Common myeloid progenitor, CD34-positive (primary cell): ENCODE measurements around the gene DGUOK.

ENCODE experiments used
- CTCF ChIA-PET: fragments of 350-600 bp; sonication (Branson Sonifier 250); formaldehyde crosslinking; loops from one replicate; lab custom pipeline; 2021; ENCODE audit warnings: antibody characterized with exemption; lab: Charles Lee
- POLR2A ChIA-PET: fragments of 350-600 bp; sonication (Branson Sonifier 250); formaldehyde crosslinking; loops from one replicate; lab custom pipeline; 2021; ENCODE audit warnings: antibody characterized with exemption; lab: Charles Lee
- DNase-seq, 3 donors: peaks; one replicate each; pipeline versions ENCODE4 v3.0.0 to v3.0.0-alpha.2; 2013
- H3K27ac ChIP-seq, 2 experiments: 1 replicate in 1 of 2; 2 replicates in 1 of 2; pipeline ENCODE4 v1.7.0; 2013; ENCODE audit warnings: inconsistent platforms in 2 of 2, low read length in 2 of 2, mild to moderate bottlenecking in 2 of 2, low read depth in 1 of 2, moderate library complexity in 1 of 2; ENCODE audit not compliant: severe bottlenecking in 2 of 2, insufficient read depth in 1 of 2, poor library complexity in 1 of 2
- H3K27me3 ChIP-seq, 5 experiments: replicated peaks in 2 of 5; 1 replicate in 3 of 5; 2 replicates in 2 of 5; pipeline versions ENCODE4 v1.6.1 to v1.7.0; 2013; ENCODE audit warnings: low read length in 4 of 5, mild to moderate bottlenecking in 2 of 5, moderate library complexity in 2 of 5, inconsistent platforms in 1 of 5; ENCODE audit not compliant: insufficient read depth in 5 of 5, control insufficient read depth in 4 of 5
- H3K36me3 ChIP-seq, 4 experiments: 1 replicate in 2 of 4; 2 replicates in 2 of 4; pipeline versions ENCODE4 v1.6.1 to v1.7.0; 2013; ENCODE audit warnings: low read length in 3 of 4, control low read depth in 1 of 4, mild to moderate bottlenecking in 1 of 4; ENCODE audit not compliant: control insufficient read depth in 4 of 4, insufficient read depth in 4 of 4
- H3K4me1 ChIP-seq, 4 experiments: 1 replicate in 3 of 4; 2 replicates in 1 of 4; pipeline versions ENCODE4 v1.6.1 to v1.7.1; 2013; ENCODE audit warnings: low read length in 3 of 4, mild to moderate bottlenecking in 3 of 4, control low read depth in 1 of 4, inconsistent platforms in 1 of 4, moderate library complexity in 1 of 4; ENCODE audit not compliant: control insufficient read depth in 4 of 4, insufficient read depth in 4 of 4; ENCODE audit errors: control extremely low read depth in 1 of 4
- H3K4me3 ChIP-seq, 7 experiments: 1 replicate in 4 of 7; 2 replicates in 3 of 7; pipeline versions ENCODE4 v1.5.1 to v1.7.0; 2013; ENCODE audit warnings: mild to moderate bottlenecking in 7 of 7, low read length in 6 of 7, moderate library complexity in 6 of 7, inconsistent platforms in 2 of 7, low read depth in 2 of 7, control low read depth in 1 of 7; ENCODE audit not compliant: insufficient read depth in 4 of 7, control insufficient read depth in 1 of 7; ENCODE audit errors: extremely low read depth in 1 of 7
- H3K9me3 ChIP-seq, 5 experiments: 1 replicate in 4 of 5; 2 replicates in 1 of 5; pipeline versions ENCODE4 v1.6.1 to v1.7.1; 2013; ENCODE audit warnings: low read length in 4 of 5, mild to moderate bottlenecking in 2 of 5, inconsistent platforms in 1 of 5, low read depth in 1 of 5, moderate library complexity in 1 of 5; ENCODE audit not compliant: control insufficient read depth in 4 of 5, insufficient read depth in 2 of 5; ENCODE audit errors: control extremely low read depth in 1 of 5
- WGBS: methylation state at CpG from one replicate; pipeline ENCODE4 v1.1.5; 2013; ENCODE audit not compliant: insufficient coverage; 5-methylcytosine and 5-hydroxymethylcytosine counted together

The DGUOK gene

GRCh38 chr2:73916666-73917065 is 10.0 kb upstream of the DGUOK start:
- CTCF ChIA-PET, result no interaction called here
- Histone ChIP-seq H3K36me3 (no peaks in the 10 kb centered on the region), H3K4me1 (peaks cover 0 to 5% (median 2%) of the 10 kb centered on the region in 4 experiments), H3K27me3 (no peaks in the 10 kb centered on the region), H3K4me3 (no peak overlapping the region), H3K9me3 (no peaks in the 10 kb centered on the region), H3K27ac (no peak overlapping the region)
- 95% methylated on average over 2 of the region's 2 CpGs for WGBS
- DNase-seq, result no peak
- POLR2A ChIA-PET, result no interaction called here

DNA sequence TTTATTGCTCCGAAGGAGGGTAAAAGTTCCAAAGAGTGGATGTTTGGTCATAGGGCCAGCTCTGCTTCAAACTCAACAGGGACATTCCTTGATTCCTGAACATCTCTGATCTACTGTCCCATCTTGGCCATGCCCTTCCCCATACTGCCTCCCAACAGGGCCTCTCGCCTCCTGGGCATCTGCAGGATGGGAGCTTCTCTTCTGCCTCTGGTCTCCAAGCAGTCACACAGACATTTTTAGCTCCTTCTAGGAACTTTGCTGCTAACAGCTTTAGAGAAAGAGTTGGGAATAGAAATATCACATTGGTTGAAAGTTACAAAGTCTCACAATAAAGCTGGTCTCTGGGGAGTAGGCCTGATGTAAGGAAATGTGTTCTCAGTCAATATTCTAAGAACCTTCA is 9.4 kb upstream of the DGUOK start:
- Histone ChIP-seq H3K27ac (no peak overlapping the region), H3K4me3 (no peak overlapping the region), H3K4me1 (peaks cover 0 to 5% (median 2%) of the 10 kb centered on the region in 4 experiments), H3K9me3 (no peaks in the 10 kb centered on the region), H3K27me3 (no peaks in the 10 kb centered on the region), H3K36me3 (no peaks in the 10 kb centered on the region)
- no peak for DNase-seq
- 100% methylated on average over 2 of the region's 2 CpGs for WGBS
- ChIA-PET POLR2A (no interaction called here), CTCF (interaction anchor here (0.7 kb wide), 1 partner anchor 8 kb away, joined by 3 read pairs; no protein-coding TSS in a partner anchor)

DNA sequence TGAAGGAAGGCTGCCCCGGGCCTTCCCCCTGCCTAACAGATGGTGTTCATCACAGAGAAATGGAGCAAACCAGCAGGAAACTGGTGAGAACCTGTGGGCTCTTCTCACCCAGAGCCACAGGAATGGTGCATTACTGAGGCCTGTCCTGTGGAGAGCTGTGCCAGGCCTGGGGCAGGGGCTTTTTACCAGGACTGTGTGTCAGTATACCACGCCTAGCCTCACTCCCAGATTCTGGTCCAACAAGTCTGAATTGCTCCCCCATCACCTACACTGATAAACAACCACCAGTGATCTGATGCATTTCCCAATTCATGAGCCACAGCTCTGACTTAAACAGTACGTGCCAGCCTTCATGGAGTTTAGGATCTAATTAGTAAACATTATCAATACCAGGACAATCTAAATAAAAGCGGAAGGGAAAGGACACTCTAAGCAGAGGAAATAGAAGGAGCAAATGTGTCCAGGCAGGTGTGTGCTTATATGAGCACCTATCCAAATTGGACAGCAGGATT is 8.9 kb upstream of the DGUOK start:
- ChIA-PET POLR2A (no interaction called here), CTCF (interaction anchor here (0.7 kb wide), 1 partner anchor 8 kb away, joined by 3 read pairs; no protein-coding TSS in a partner anchor)

GRCh38 chr2:73918856-73919255 is 7.8 kb upstream of the DGUOK start:
- H3K27ac ChIP-seq, result no peak overlapping the region
- peaks cover 0 to 9% (median 2%) of the 10 kb centered on the region in 4 experiments for H3K4me1 ChIP-seq
- ChIA-PET POLR2A (no interaction called here), CTCF (interaction anchor here (0.8 kb wide), 2 partner anchors 11 to 72 kb away, joined by 3 read pairs; no protein-coding TSS in a partner anchor)
- no peaks in the 10 kb centered on the region for H3K27me3 ChIP-seq
- no peaks in the 10 kb centered on the region for H3K9me3 ChIP-seq
- H3K4me3 ChIP-seq, result no peak overlapping the region
- no peaks in the 10 kb centered on the region for H3K36me3 ChIP-seq
- 100% methylated on average over 3 of the region's 3 CpGs for WGBS
- no peak for DNase-seq

More for the DNA sequence above, 8.9 kb upstream of the DGUOK start:
- Histone ChIP-seq H3K36me3 (no peaks in the 10 kb centered on the region), H3K27me3 (no peaks in the 10 kb centered on the region), H3K9me3 (no peaks in the 10 kb centered on the region), H3K27ac (no peak overlapping the region), H3K4me1 (peaks cover 0 to 6% (median 2%) of the 10 kb centered on the region in 4 experiments), H3K4me3 (no peak overlapping the region)
- WGBS, result 96% methylated on average over 2 of the region's 4 CpGs
- no peak for DNase-seq

DNA sequence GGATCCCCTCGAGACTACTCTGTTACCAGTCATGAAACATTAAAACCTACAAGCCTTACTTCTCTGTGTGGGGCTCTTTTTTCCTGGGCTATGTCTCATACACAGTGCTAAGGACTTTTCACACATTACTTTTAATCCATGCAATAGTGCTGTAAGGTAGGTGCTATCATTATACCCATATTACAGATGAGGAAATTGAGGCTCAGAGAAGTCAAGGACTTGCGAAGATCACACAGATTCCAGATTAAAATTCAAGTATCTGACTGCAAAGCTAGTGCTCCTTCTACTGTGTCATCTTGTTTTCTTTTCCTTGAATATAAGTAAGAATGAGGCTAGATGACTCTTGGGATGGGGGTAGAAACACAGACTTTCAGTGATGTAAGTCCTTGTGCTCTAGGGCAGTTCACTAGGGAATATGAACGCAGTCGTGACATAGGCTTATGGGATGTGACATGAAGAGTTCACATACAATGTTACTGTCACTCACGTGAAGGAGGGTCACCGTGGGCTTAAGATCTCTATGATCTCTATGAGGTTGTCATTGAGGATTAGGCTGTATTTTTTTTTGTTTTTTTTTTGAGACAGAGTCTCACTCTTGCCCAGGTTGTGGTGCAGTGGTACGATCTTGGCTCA is 7.0 kb upstream of the DGUOK start:
- no peaks in the 10 kb centered on the region for H3K27me3 ChIP-seq
- no peak overlapping the region for H3K27ac ChIP-seq

DNA sequence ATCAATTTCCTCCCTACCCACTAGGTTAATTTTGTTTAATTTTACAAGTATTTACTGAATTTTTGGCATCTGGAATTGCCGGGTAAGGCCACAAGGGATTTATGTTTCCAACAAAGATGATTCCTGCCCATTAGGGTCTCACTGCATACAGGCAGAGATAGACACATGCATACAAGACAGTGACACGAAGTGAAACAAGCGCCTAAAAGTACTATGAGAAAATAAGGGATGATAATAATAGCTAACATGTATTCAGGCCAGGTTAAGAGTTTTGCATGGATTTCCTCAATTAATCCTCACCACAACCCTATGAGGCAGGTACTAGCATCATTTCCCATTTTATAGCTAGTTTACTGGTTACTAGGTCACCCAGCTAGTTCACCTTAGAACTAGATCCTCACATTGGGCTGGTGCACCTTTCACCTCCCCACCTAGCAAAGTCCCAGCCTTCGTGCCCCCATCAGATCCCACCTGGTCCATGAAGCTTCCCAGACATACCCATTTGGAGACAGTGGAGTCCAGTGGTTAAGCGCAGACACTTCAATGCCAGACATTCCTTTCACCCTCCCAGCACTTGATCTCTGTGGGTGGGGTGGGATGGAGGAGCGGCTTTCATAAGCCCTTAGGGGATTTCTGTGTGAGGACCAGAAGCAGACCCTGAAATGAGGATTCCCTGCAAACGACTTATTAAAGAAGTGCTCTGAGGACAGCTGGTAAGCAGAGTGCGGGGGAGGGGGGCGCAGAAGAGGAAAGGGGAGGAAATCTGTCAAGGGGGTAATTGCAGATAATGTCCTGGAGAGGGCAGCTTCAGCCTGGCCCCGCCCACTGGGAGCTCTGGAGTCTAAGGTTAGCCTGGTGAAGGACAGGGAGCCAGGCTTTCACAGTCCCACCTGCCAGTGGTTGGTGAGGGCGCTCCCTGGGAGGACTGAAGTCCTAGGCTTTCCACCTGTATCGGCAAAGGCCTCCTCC is 5.8 kb upstream of the DGUOK start:
- H3K9me3 ChIP-seq, result no peaks in the 10 kb centered on the region
- peaks cover 0 to 10% (median 3%) of the 10 kb centered on the region in 4 experiments for H3K4me1 ChIP-seq
- DNase-seq, result peak in 2 of 3 donors; percentile 65 to 70
- H3K27ac ChIP-seq, result no peak overlapping the region
- no peaks in the 10 kb centered on the region for H3K36me3 ChIP-seq
- no peaks in the 10 kb centered on the region for H3K27me3 ChIP-seq
- no peak overlapping the region for H3K4me3 ChIP-seq
- ChIA-PET CTCF (interaction anchor here (0.6 to 1.6 kb wide), 5 partner anchors 11 to 474 kb away, joined by 3 to 4 read pairs (median 3); no protein-coding TSS in a partner anchor), POLR2A (no interaction called here)
- WGBS, result 64% methylated on average over 7 of the region's 12 CpGs

More for the DNA sequence above, 7.0 kb upstream of the DGUOK start:
- WGBS, result 96% methylated on average over 5 of the region's 7 CpGs
- Histone ChIP-seq H3K4me1 (peaks cover 0 to 9% (median 2%) of the 10 kb centered on the region in 4 experiments), H3K4me3 (no peak overlapping the region), H3K9me3 (no peaks in the 10 kb centered on the region), H3K36me3 (no peaks in the 10 kb centered on the region)
- ChIA-PET CTCF (interaction anchor here (1.4 kb wide), 1 partner anchor 10 kb away, joined by 3 read pairs; no protein-coding TSS in a partner anchor), POLR2A (no interaction called here)
- DNase-seq, result no peak
